Mesenchymal stem cell (in vitro differentiated cells and primary cell): Measurements from ENCODE around the gene MAN1A1.
"Not testable (repeated sequence)": the region's sequence is repeated elsewhere in the genome, so short reads cannot be mapped to it uniquely, and the experiment has no call there.

Experiments
- DNase-seq: peaks from one replicate; pipeline ENCODE4 v3.0.0-alpha.2; 2013
- H2AFZ ChIP-seq: one replicate; pipeline ENCODE4 v1.6.1; 2013; ENCODE audit warnings: low read depth, mild to moderate bottlenecking, control low read depth, inconsistent platforms, low read length, moderate library complexity
- H2AK5ac ChIP-seq: 2 replicates; pipeline ENCODE4 v1.6.1; 2013; ENCODE audit warnings: low read length, moderate library complexity, mild to moderate bottlenecking, inconsistent platforms; ENCODE audit not compliant: severe bottlenecking
- H2BK120ac ChIP-seq: one replicate; pipeline ENCODE4 v1.6.1; 2013; ENCODE audit warnings: low read depth, mild to moderate bottlenecking, inconsistent platforms, low read length, moderate library complexity
- H2BK12ac ChIP-seq, 2 experiments: one replicate each; pipeline ENCODE4 v1.6.1; 2013; ENCODE audit warnings: inconsistent platforms in 2 of 2, low read length in 2 of 2, mild to moderate bottlenecking in 2 of 2, moderate library complexity in 2 of 2, control low read depth in 1 of 2
- H2BK15ac ChIP-seq: one replicate; pipeline ENCODE4 v1.6.1; 2013; ENCODE audit warnings: mild to moderate bottlenecking, low read depth, inconsistent platforms; ENCODE audit not compliant: poor library complexity, severe bottlenecking
- H2BK5ac ChIP-seq: 2 replicates; pipeline ENCODE4 v1.6.1; 2013; ENCODE audit warnings: low read depth, mild to moderate bottlenecking, low read length, control low read depth, inconsistent platforms; ENCODE audit not compliant: poor library complexity, severe bottlenecking
- H3K14ac ChIP-seq, 2 experiments: one replicate each; pipeline ENCODE4 v1.6.1; 2013; ENCODE audit warnings: inconsistent platforms in 2 of 2, low read length in 2 of 2, control low read depth in 1 of 2, mild to moderate bottlenecking in 1 of 2, moderate library complexity in 1 of 2
- H3K18ac ChIP-seq, 2 experiments: one replicate each; pipeline ENCODE4 v1.6.1; 2013; ENCODE audit warnings: inconsistent platforms in 2 of 2, low read length in 2 of 2, control low read depth in 1 of 2, low read depth in 1 of 2, mild to moderate bottlenecking in 1 of 2
- H3K23ac ChIP-seq, 2 experiments: one replicate each; pipeline ENCODE4 v1.6.1; 2013; ENCODE audit warnings: inconsistent platforms in 2 of 2, low read length in 2 of 2, mild to moderate bottlenecking in 2 of 2, moderate library complexity in 2 of 2, control low read depth in 1 of 2
- H3K27ac ChIP-seq: 2 replicates; pipeline ENCODE4 v1.5.1; 2013; ENCODE audit warnings: mild to moderate bottlenecking, moderate library complexity, low read length, control low read depth, inconsistent platforms; ENCODE audit not compliant: poor library complexity, severe bottlenecking
- H3K27me3 ChIP-seq, 2 experiments: 2 replicates each; pipeline versions ENCODE4 v1.6.1 to v1.7.0; 2013; ENCODE audit warnings: low read length in 2 of 2, mild to moderate bottlenecking in 2 of 2, moderate library complexity in 2 of 2, control low read depth in 1 of 2, inconsistent platforms in 1 of 2; ENCODE audit not compliant: control insufficient read depth in 1 of 2, insufficient read depth in 1 of 2
- H3K36me3 ChIP-seq, 2 experiments: 2 replicates each; pipeline versions ENCODE4 v1.6.1 to v1.7.0; 2013; ENCODE audit warnings: low read length in 2 of 2, control low read depth in 1 of 2, inconsistent platforms in 1 of 2, low read depth in 1 of 2, mild to moderate bottlenecking in 1 of 2; ENCODE audit not compliant: insufficient read depth in 2 of 2, control insufficient read depth in 1 of 2
- H3K4ac ChIP-seq, 2 experiments: one replicate each; pipeline ENCODE4 v1.6.1; 2013; ENCODE audit warnings: inconsistent platforms in 2 of 2, low read length in 2 of 2, mild to moderate bottlenecking in 2 of 2, moderate library complexity in 2 of 2, control low read depth in 1 of 2, low read depth in 1 of 2
- H3K4me1 ChIP-seq: 2 replicates; pipeline ENCODE4 v1.6.1; 2013; ENCODE audit warnings: low read depth, low read length, control low read depth; ENCODE audit not compliant: control insufficient read depth, insufficient read depth
- H3K4me2 ChIP-seq: 2 replicates; pipeline ENCODE4 v1.6.1; 2013; ENCODE audit warnings: low read length, mild to moderate bottlenecking, inconsistent platforms; ENCODE audit not compliant: poor library complexity, severe bottlenecking
- H3K4me3 ChIP-seq, 2 experiments: 2 replicates each; pipeline versions ENCODE4 v1.5.1 to v1.7.0; 2013; ENCODE audit warnings: low read length in 2 of 2, mild to moderate bottlenecking in 2 of 2, control low read depth in 1 of 2, low read depth in 1 of 2; ENCODE audit not compliant: insufficient read depth in 1 of 2
- H3K79me1 ChIP-seq: replicated peaks from 2 replicates; pipeline ENCODE4 v1.6.1; 2013; ENCODE audit warnings: mild to moderate bottlenecking, control low read depth, low read length, inconsistent platforms; ENCODE audit not compliant: poor library complexity, severe bottlenecking
- H3K9ac ChIP-seq: 2 replicates; pipeline ENCODE4 v1.7.0; 2013; ENCODE audit warnings: mild to moderate bottlenecking, low read length, moderate library complexity
- H3K9me3 ChIP-seq: 2 replicates; pipeline ENCODE4 v1.7.0; 2013; ENCODE audit warnings: mild to moderate bottlenecking, low read length; ENCODE audit not compliant: control insufficient read depth
- H4K8ac ChIP-seq: one replicate; pipeline ENCODE4 v1.6.1; 2013; ENCODE audit warnings: inconsistent platforms, mild to moderate bottlenecking, low read length, moderate library complexity
- H4K91ac ChIP-seq: one replicate; pipeline ENCODE4 v1.6.1; 2013; ENCODE audit warnings: mild to moderate bottlenecking, low read length, inconsistent platforms
- WGBS: methylation state at CpG from one replicate; pipeline ENCODE4 v1.1.7; 2013; ENCODE audit warnings: mixed read lengths; 5-methylcytosine and 5-hydroxymethylcytosine counted together

Gene MAN1A1

DNA sequence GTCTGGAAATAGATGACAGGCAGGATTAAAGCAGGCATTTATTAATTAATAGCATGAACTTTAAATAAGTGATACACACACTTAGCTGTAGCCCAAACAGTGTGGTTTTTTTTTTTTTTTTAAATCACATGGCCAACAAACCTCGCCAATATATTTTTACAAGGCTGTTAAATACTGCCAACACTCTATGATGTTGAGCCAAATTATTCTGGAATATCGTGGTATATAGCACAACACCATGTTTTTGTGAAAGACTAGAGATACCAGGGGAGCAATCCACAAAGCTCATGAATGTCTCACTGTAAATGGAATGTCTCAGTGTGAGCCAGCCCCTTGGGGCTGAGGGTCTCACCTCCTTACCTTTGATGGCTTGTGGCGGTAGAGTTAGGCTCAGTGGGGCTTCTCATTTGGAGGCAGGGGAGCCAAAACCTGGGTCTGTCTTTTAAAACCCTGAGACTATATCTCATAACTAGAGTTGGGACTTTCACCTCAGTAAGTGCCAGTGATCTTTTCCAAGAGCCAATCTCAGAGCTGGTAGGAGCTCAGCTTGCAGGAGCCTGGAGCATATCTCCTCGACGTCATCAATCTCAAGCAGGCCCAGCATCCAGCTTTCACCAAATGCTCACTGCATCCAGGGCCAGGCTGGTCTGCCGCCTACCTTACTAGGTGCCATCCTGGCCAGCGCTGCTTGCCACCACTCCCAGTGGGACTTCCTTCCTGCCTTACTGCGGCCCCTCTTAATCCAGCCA lies 192.6 kb downstream of the MAN1A1 start:
- WGBS, result 81% methylated on average over 7 of the region's 8 CpGs
- Histone ChIP-seq H3K27ac (no peak overlapping the region), H3K4me1 (peaks cover 3% of the 10 kb centered on the region), H2AFZ (no peak overlapping the region), H3K36me3 (no peaks in the 10 kb centered on the region), H3K9ac (no peak overlapping the region), H4K8ac (no peak overlapping the region), H2BK5ac (no peak overlapping the region), H4K91ac (no peak overlapping the region), H3K4me2 (no peak overlapping the region), H2BK120ac (no peak overlapping the region), H3K27me3 (no peaks in the 10 kb centered on the region), H2BK12ac (no peak overlapping the region), H3K79me1 (no peaks in the 10 kb centered on the region), H3K23ac (no peak overlapping the region), H3K18ac (no peak overlapping the region), H3K14ac (no peak overlapping the region), H3K4ac (no peak overlapping the region), H3K4me3 (no peak overlapping the region), H2BK15ac (no peak overlapping the region), H3K9me3 (peaks cover 2% of the 10 kb centered on the region), H2AK5ac (no peak overlapping the region)
- no peak for DNase-seq

DNA sequence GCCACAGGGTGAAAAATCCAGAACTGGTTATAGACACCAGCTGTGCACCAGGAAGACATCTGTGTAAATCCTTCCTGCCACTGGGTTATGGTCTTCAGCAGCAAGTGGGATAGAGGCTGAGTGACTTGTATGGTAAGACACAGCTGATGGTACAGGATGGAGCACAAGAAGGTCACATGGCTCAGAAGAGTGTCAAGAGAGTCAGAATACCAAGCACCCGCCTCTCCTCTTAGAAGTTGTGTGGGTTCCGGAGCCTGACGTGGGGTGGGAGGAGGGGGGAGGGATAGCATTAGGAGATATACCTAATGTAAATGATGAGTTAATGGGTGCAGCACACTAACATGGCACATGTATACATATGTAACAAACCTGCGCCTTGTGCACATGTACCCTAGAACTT lies 193.5 kb downstream of the MAN1A1 start:
- H3K4me1 ChIP-seq, H4K91ac ChIP-seq, H4K8ac ChIP-seq, DNase-seq, H3K36me3 ChIP-seq, H2BK15ac ChIP-seq, H3K79me1 ChIP-seq, H2BK5ac ChIP-seq, H3K18ac ChIP-seq, H3K27ac ChIP-seq, H2BK12ac ChIP-seq, H3K4ac ChIP-seq, H2AFZ ChIP-seq, H3K9me3 ChIP-seq, H3K9ac ChIP-seq, H3K4me2 ChIP-seq, H3K27me3 ChIP-seq, H3K14ac ChIP-seq, H3K4me3 ChIP-seq, H3K23ac ChIP-seq, H2AK5ac ChIP-seq, H2BK120ac ChIP-seq: not testable (repeated sequence)
- WGBS, result 86% methylated on average over 1 of the region's 4 CpGs

DNA sequence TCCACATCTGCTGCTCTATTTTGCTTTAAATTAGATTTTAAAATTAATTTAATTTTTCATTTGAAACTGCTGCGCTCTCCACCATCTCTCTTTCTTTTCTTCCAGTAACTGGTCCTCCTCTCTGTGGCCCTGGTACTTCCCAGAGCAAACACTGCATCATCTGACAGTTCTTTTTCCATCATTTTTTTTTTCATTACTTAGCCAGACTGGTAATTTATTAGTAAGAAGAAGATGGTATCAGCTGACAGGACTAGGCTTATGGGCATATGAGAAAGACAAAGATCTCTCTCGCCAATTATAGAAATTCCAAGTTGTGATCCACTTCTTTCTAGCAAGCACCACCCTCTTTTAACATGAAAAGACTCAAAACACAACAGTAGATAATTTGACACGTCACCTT lies 197.4 kb downstream of the MAN1A1 start:
- Histone ChIP-seq H2AFZ (no peak overlapping the region), H2BK120ac (no peak overlapping the region), H2BK12ac (no peak overlapping the region), H3K18ac (no peak overlapping the region), H3K27me3 (no peaks in the 10 kb centered on the region), H3K9me3 (no peaks in the 10 kb centered on the region), H2AK5ac (no peak overlapping the region), H3K4ac (no peak overlapping the region), H3K4me3 (no peak overlapping the region), H3K79me1 (no peaks in the 10 kb centered on the region), H3K23ac (no peak overlapping the region), H3K4me1 (peaks cover 9% of the 10 kb centered on the region), H3K14ac (no peak overlapping the region), H3K9ac (no peak overlapping the region), H4K8ac (no peak overlapping the region), H3K36me3 (no peaks in the 10 kb centered on the region), H3K4me2 (no peak overlapping the region), H2BK15ac (no peak overlapping the region), H4K91ac (no peak overlapping the region), H2BK5ac (no peak overlapping the region), H3K27ac (no peak overlapping the region)
- WGBS, result 94% methylated on average over 2 of the region's 3 CpGs
- DNase-seq, result no peak

DNA sequence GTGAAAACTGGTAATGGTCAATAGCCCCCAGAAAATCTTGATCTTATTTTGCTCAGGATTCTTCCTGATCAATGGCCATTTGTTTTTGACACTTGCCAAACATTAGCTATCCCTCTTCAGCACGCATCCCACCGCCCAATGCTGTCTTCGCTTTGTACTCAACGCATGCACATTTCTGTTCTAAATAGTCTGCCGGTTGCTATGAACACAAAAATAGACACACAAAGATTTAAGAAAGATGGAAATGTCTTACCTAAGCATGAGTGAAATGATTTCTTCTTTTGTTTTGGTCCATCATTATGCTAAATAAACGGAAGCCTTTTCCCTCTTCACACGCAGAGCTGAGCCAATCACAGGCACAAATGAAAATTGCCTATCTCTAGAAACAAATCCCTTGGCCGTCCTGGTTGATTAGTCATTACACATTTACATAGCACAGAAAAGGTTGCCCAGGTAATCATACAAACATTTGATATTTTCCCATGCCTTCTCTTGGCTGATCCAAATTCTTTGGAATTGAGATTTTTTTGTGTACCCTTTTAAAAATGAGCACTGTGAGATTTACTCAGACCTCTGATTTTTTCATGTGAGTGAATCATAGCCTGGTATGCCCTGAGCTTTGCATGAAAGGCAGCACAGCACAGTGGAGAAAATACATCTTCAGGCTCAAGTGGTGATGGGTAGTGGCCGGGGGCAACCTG lies 200.6 kb downstream of the MAN1A1 start:
- H2BK12ac ChIP-seq, result no peak overlapping the region
- peaks cover 13% of the 10 kb centered on the region for H3K4me1 ChIP-seq
- H3K18ac ChIP-seq, result peak overlapping the region in 1 of 2 experiments; percentile 18
- no peak overlapping the region for H2BK120ac ChIP-seq
- peak overlapping the region; percentile 62 for H2BK15ac ChIP-seq
- no peak overlapping the region for H3K14ac ChIP-seq
- no peak overlapping the region for H2AK5ac ChIP-seq
- no peaks in the 10 kb centered on the region for H3K9me3 ChIP-seq
- H3K23ac ChIP-seq, result no peak overlapping the region
- peak; percentile 23 for DNase-seq
- H3K27me3 ChIP-seq, result no peaks in the 10 kb centered on the region
- no peak overlapping the region for H3K27ac ChIP-seq
- no peak overlapping the region for H4K8ac ChIP-seq
- H4K91ac ChIP-seq, result no peak overlapping the region
- WGBS, result 84% methylated on average over 6 of the region's 9 CpGs
- H2AFZ ChIP-seq, result no peak overlapping the region
- H3K4me2 ChIP-seq, result no peak overlapping the region
- peak overlapping the region in 1 of 2 experiments; percentile 76 for H3K4me3 ChIP-seq
- H3K79me1 ChIP-seq, result no peaks in the 10 kb centered on the region
- no peak overlapping the region for H3K4ac ChIP-seq
- peak overlapping the region; percentile 90 for H3K9ac ChIP-seq
- H2BK5ac ChIP-seq, result no peak overlapping the region
- H3K36me3 ChIP-seq, result no peaks in the 10 kb centered on the region
